HCT116 (cell line): ENCODE data around the gene POM121C. TPM values are rescaled to one million over a fixed set of nuclear protein-coding genes. Genes with fewer than 3 reads are reported as not detected.
"Not testable (repeated sequence)": the region's sequence is repeated elsewhere in the genome, so short reads cannot be mapped to it uniquely, and the experiment has no call there.

Experiments
- ATAC-seq: fragments of 200-7000 bp; cut with Tn5 transposase; 2 replicates; pipeline ENCODE4 v1.9.1; 2020; ENCODE audit warnings: mild to moderate bottlenecking, moderate library complexity
- BruUV-seq: library from RNA; stranded (reverse); fragments of 400-500 nt; replicated peaks from 2 replicates; lab custom pipeline; 2021; lab: Mats Ljungman, UMichigan
- CTCF ChIA-PET: fragments of 300-600 bp; sonication (Branson Sonifier 250); formaldehyde crosslinking; loops from one replicate; lab custom pipeline; 2021; ENCODE audit warnings: antibody characterized with exemption; lab: Charles Lee
- POLR2A ChIA-PET: fragments of 300-600, 350-600 bp; sonication (Branson Sonifier 250); formaldehyde crosslinking; loops from one replicate; lab custom pipeline; 2021; ENCODE audit warnings: antibody characterized with exemption; lab: Charles Lee
- RAD21 ChIA-PET, 2 experiments: fragments of 300-600 bp; sonication (Branson Sonifier 250); formaldehyde crosslinking; loops; one replicate each; lab custom pipeline; 2023; ENCODE audit warnings: low total read pairs in 2 of 2; ENCODE audit not compliant: uncharacterized antibody in 2 of 2, unreplicated experiment in 2 of 2, low non-redundant PET in 1 of 2; lab: Charles Lee
- DNase-seq: peaks from one replicate; pipeline ENCODE4 v3.0.0-alpha.2; 2010; ENCODE audit warnings: low read depth, low spot score
- H2AFZ ChIP-seq: fragments of 200-600 bp; shearing (Covaris generic), sonication (generic); 2 replicates; pipeline ENCODE4 v1.6.1; 2017; ENCODE audit warnings: low read depth, mixed run types, mixed read lengths, antibody characterized with exemption, low read length; ENCODE audit not compliant: poor library complexity, severe bottlenecking
- H3K27ac ChIP-seq: 2 replicates; pipeline ENCODE4 v1.5.1; 2012; ENCODE audit warnings: low read depth, low read length
- H3K27me3 ChIP-seq: fragments of 200-600 bp; sonication (generic); 2 replicates; pipeline ENCODE4 v1.6.1; 2016; ENCODE audit warnings: mixed run types, low read length, mixed read lengths; ENCODE audit not compliant: insufficient read depth
- H3K36me3 ChIP-seq, 2 experiments: fragments of 200-500 bp in 1 of 2; fragments of 200-600 bp in 1 of 2; sonication (Bioruptor generic) in 1 of 2; sonication (generic) in 1 of 2; 2 replicates each; pipeline versions ENCODE4 v1.5.1 to v1.6.1; 2014 to 2016; ENCODE audit warnings: low read length in 2 of 2, inconsistent platforms in 1 of 2, mixed read lengths in 1 of 2, mixed run types in 1 of 2; ENCODE audit not compliant: insufficient read depth in 2 of 2, control insufficient read depth in 1 of 2
- H3K4me1 ChIP-seq, 2 experiments: fragments of 200-600 bp in 1 of 2; sonication (generic) in 1 of 2; 2 replicates each; pipeline versions ENCODE4 v1.5.1 to v1.6.1; 2012 to 2017; ENCODE audit warnings: low read length in 2 of 2, inconsistent platforms in 1 of 2, mild to moderate bottlenecking in 1 of 2, mixed read lengths in 1 of 2, mixed run types in 1 of 2, moderate library complexity in 1 of 2; ENCODE audit not compliant: insufficient read depth in 2 of 2, control insufficient read depth in 1 of 2
- H3K4me2 ChIP-seq: fragments of 200-600 bp; sonication (generic); 2 replicates; pipeline ENCODE4 v1.6.1; 2017; ENCODE audit warnings: mixed run types, low read length, mixed read lengths
- H3K4me3 ChIP-seq, 2 experiments: fragments of 200-600 bp in 1 of 2; sonication (generic) in 1 of 2; replicated peaks in 1 of 2; 2 replicates each; pipeline ENCODE4 v1.5.1; 2011 to 2016; ENCODE audit warnings: low read length in 2 of 2, control low read depth in 1 of 2, low read depth in 1 of 2, mild to moderate bottlenecking in 1 of 2, mixed read lengths in 1 of 2, mixed run types in 1 of 2
- H3K79me2 ChIP-seq: fragments of 200-600 bp; sonication (generic); 2 replicates; pipeline ENCODE4 v1.6.1; 2017; ENCODE audit warnings: mild to moderate bottlenecking, mixed run types, low read length, moderate library complexity, mixed read lengths; ENCODE audit not compliant: insufficient read depth
- H3K9ac ChIP-seq: fragments of 200-600 bp; sonication (generic); 2 replicates; pipeline ENCODE4 v1.6.1; 2016; ENCODE audit warnings: low read length, mixed read lengths
- H3K9me2 ChIP-seq: fragments of 200-600 bp; sonication (generic), shearing (Covaris generic); 2 replicates; pipeline ENCODE4 v1.6.1; 2017; ENCODE audit warnings: mixed run types, mild to moderate bottlenecking, moderate library complexity; ENCODE audit not compliant: insufficient read depth
- H3K9me3 ChIP-seq, 2 experiments: fragments of 200-500 bp in 1 of 2; fragments of 200-600 bp in 1 of 2; sonication (Bioruptor generic) in 1 of 2; sonication (generic) in 1 of 2; 2 replicates each; pipeline ENCODE4 v1.6.1; 2014 to 2017; ENCODE audit warnings: low read length in 2 of 2, mixed read lengths in 2 of 2, inconsistent platforms in 1 of 2, low read depth in 1 of 2, mild to moderate bottlenecking in 1 of 2, mixed run types in 1 of 2, moderate library complexity in 1 of 2; ENCODE audit not compliant: control insufficient read depth in 1 of 2, insufficient read depth in 1 of 2
- H4K20me1 ChIP-seq: fragments of 200-600 bp; sonication (generic), shearing (Covaris generic); 2 replicates; pipeline ENCODE4 v1.6.1; 2017; ENCODE audit warnings: mixed run types, mild to moderate bottlenecking, moderate library complexity; ENCODE audit not compliant: insufficient read depth
- intact Hi-C: fragments of 100-400 bp; cut with micrococcal nuclease; formaldehyde crosslinking; loops from 2 replicates; pipeline ENCODE4 v1.10.0; 2022
- total RNA-seq: library from RNA; stranded (reverse); gene quantifications from one replicate; pipeline ENCODE4 v1.2.1, GENCODE V29; 2021; ENCODE audit not compliant: unreplicated experiment

The POM121C gene
- total RNA-seq, 1 experiment from 2014 or later, result 61.0 TPM

DNA sequence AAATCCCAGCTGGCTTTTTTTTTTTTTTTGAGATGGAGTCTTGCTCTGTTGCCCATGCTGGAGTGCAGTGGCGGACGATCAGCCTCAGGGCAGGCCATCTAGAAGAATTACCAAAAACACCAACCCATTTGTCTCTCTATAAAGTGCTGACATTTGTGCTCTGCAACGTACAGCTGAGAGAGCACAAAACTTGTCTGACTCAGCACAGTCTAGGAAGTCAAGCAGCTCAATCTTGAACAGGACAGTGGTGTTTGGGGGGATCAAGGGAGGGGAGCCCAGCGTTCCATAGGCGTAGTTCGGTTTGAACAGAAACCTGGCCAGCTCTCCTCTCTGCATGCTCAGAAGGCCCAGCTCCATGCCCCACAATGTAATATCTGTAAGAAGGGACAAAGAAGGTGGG is 92.9 kb downstream of the POM121C start:
- TSS peak; percentile 25 for BruUV-seq
- CTCF ChIA-PET, ATAC-seq: not testable (repeated sequence)

DNA sequence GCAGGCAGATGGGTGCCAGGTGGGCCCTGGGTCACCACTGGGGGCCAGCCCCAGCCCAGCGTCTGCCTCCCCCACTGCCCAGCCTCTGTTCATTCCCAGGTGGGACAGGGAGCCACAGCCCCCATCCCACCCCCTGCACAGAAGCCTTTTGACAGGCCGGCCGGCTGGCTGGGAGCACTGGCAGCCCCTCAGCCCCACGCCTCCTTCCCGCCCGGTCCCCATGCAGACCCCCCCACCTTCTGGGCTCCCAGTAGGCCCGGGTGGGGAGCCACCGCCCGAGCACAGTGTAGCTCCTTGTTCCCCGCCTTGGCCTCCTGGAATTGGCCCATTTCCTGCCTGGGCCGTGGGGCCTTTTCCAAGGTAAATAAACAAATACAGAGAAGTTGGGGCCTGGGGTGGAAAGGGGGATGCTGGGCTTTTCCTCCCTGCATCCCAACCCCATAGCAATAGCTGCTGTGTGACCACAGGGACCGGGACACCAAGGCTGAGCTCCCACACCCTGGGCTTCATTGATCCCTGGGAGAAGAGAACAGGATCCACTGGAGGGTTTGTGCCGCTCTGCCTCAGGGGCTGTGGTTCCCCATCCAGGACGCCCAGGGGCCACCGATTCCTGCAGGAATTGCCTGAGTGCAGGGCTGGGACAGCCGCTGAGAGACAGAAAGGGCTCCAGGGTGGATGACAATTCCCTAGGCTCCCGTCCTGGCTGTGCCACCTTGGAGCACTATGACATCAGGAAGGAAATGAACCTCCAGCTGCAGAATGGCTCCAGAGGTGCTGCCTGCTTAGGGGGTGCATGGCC is 111.4 kb downstream of the POM121C start:
- intact Hi-C loops, H3K9me2 ChIP-seq, POLR2A ChIA-PET, H4K20me1 ChIP-seq, H3K36me3 ChIP-seq, DNase-seq, H3K9ac ChIP-seq, H3K79me2 ChIP-seq, RAD21 ChIA-PET, H3K9me3 ChIP-seq, H3K4me2 ChIP-seq, H3K27ac ChIP-seq, H3K27me3 ChIP-seq, CTCF ChIA-PET, H3K4me3 ChIP-seq, H2AFZ ChIP-seq, BruUV-seq, H3K4me1 ChIP-seq: not testable (repeated sequence)
- ATAC-seq, result peak; percentile 25; the same call in 1 of the 2 replicates

More for the DNA sequence above, 92.9 kb downstream of the POM121C start:
- H3K9me3 ChIP-seq, H3K4me2 ChIP-seq, H3K36me3 ChIP-seq, H3K9ac ChIP-seq, H3K27ac ChIP-seq, POLR2A ChIA-PET, H3K27me3 ChIP-seq, H2AFZ ChIP-seq, H4K20me1 ChIP-seq, H3K4me3 ChIP-seq, H3K4me1 ChIP-seq, H3K79me2 ChIP-seq, RAD21 ChIA-PET, H3K9me2 ChIP-seq, intact Hi-C loops, DNase-seq: not testable (repeated sequence)

DNA sequence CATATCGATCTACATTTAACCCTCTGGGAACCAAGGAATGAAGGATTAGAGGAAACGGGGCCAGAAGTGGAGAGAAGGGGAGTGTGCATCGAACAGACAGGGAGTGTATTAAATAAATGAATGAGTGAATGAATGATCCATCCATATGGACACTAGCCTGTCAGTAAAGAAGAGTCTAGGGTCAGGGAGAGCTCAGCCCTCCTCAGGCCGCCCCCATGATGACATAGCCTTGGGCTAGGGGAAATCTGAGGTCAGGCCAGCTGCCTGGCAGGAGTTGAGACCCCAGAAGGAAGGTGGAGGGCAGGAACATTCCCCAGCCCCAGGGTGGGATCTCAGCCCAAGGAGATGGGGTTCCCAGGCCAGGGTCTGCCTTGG is 112.0 kb downstream of the POM121C start:
- H3K9ac ChIP-seq, H3K27me3 ChIP-seq, H3K9me2 ChIP-seq, CTCF ChIA-PET, H3K36me3 ChIP-seq, H3K9me3 ChIP-seq, BruUV-seq, H2AFZ ChIP-seq, H3K27ac ChIP-seq, DNase-seq, H3K79me2 ChIP-seq, H4K20me1 ChIP-seq, POLR2A ChIA-PET, H3K4me1 ChIP-seq, H3K4me3 ChIP-seq, intact Hi-C loops, RAD21 ChIA-PET, H3K4me2 ChIP-seq: not testable (repeated sequence)
- peak; percentile 27; the same call in 1 of the 2 replicates for ATAC-seq

DNA sequence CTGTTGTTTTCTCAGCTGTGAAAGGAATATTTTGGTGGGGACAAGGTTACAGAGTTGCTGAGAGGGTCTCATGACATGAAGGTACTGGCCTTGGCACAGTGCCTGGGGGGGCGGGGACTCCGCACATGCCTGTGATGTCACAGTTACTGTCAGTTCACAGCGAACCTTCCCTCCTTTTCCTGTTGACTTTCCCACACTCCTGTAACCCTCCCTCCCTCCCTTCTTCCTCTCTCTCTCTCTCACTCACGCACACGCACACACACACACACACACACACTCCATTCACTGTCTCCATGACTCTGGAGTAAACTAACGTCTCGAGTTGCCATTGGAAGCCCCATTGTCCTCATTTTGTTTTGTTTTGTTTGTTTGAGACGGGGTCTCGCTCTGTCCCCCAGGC is 118.8 kb downstream of the POM121C start:
- H3K9me3 ChIP-seq, POLR2A ChIA-PET, CTCF ChIA-PET, RAD21 ChIA-PET, H3K4me1 ChIP-seq, H3K27ac ChIP-seq, H3K4me3 ChIP-seq, DNase-seq, BruUV-seq, H4K20me1 ChIP-seq, intact Hi-C loops, H2AFZ ChIP-seq, H3K27me3 ChIP-seq, H3K36me3 ChIP-seq, H3K9me2 ChIP-seq, ATAC-seq, H3K9ac ChIP-seq, H3K79me2 ChIP-seq, H3K4me2 ChIP-seq: not testable (repeated sequence)
